Heart left ventricle (tissue), 16 donors: ENCODE data around the gene SMAD7. TPM values are rescaled to one million over a fixed set of nuclear protein-coding genes. Genes with fewer than 3 reads are reported as not detected.

Source experiments
- ATAC-seq, 4 donors: fragments of 200-7000 bp; cut with Tn5 transposase; one replicate each; pipeline ENCODE4 v1.9.1; 2020 to 2022; ENCODE audit warnings: moderate library complexity in 4 of 4, mild to moderate bottlenecking in 3 of 4, moderate number of reproducible peaks in 1 of 4
- DNase-seq, 5 donors: peaks; one replicate each; pipeline ENCODE4 v3.0.0-alpha.2; 2020
- H3K27ac ChIP-seq, 12 donors: fragments of 200-600 bp; sonication (generic) in 4 of 12; one replicate each; pipeline versions ENCODE4 v1.5.0 to v1.8.0; 2016 to 2022; ENCODE audit warnings: mild to moderate bottlenecking in 2 of 12
- H3K27me3 ChIP-seq, 9 donors: fragments of 200-600 bp; sonication (generic) in 2 of 9; one replicate each; pipeline versions ENCODE4 v1.5.1 to v1.8.0; 2016 to 2022; ENCODE audit warnings: mild to moderate bottlenecking in 3 of 9
- H3K36me3 ChIP-seq, 9 donors: fragments of 200-600 bp; sonication (generic) in 2 of 9; one replicate each; pipeline versions ENCODE4 v1.5.0 to v1.8.0; 2018 to 2022; ENCODE audit warnings: mild to moderate bottlenecking in 2 of 9
- H3K4me1 ChIP-seq, 12 donors: fragments of 200-600 bp; sonication (generic) in 4 of 12; one replicate each; pipeline versions ENCODE4 v1.5.0 to v1.8.0; 2016 to 2022; ENCODE audit warnings: mild to moderate bottlenecking in 3 of 12
- H3K4me3 ChIP-seq, 12 donors: fragments of 200-600 bp; sonication (generic) in 4 of 12; one replicate each; pipeline versions ENCODE4 v1.5.0 to v1.8.0; 2017 to 2022; ENCODE audit warnings: mild to moderate bottlenecking in 9 of 12, moderate library complexity in 4 of 12
- H3K9me3 ChIP-seq, 12 donors: fragments of 200-600 bp; sonication (generic) in 4 of 12; one replicate each; pipeline versions ENCODE4 v1.5.0 to v1.8.0; 2016 to 2022; ENCODE audit warnings: mild to moderate bottlenecking in 1 of 12
- POLR2A ChIP-seq, 2 donors: fragments of 450-650 bp; IDR thresholded peaks; one replicate each; pipeline ENCODE4 v1.6.1; 2017; ENCODE audit warnings: antibody characterized with exemption in 2 of 2, mild to moderate bottlenecking in 2 of 2, moderate library complexity in 2 of 2
- WGBS, 4 donors: extraction: QIAGEN DNeasy Blood & Tissue Kit in 2 of 4; methylation state at CpG; one replicate each; pipeline versions ENCODE4 v1.1.5 to v1.1.7; 2013 to 2018; 5-methylcytosine and 5-hydroxymethylcytosine counted together
- intact Hi-C, 10 donors: fragments of 100-400 bp; cut with DNase I; formaldehyde crosslinking; loops; one replicate each; pipeline versions ENCODE4 v1.11.1 to v1.14.2; 2022
- polyA plus RNA-seq, 2 donors: library from polyadenylated mRNA; stranded (reverse); fragments of 200-250 nt; gene quantifications; one replicate each; pipeline ENCODE4 v1.2.3, GENCODE V29; 2013
- total RNA-seq, 9 donors: library from RNA; depleted of rRNA in 2 of 9; stranded (reverse); fragments of >200 nt in 2 of 9; fragmentation: NEBNext Ultra II Directional in 3 of 9; extraction: Animal tissue kit (Norgen Biotek cat#: 25700) in 3 of 9; gene quantifications; one replicate each; pipeline versions ENCODE4 v1.1.0 to v1.2.4, GENCODE V29; 2016 to 2023
- TF ChIP-seq, protein P1 (sequence below), 12 donors: fragments of 200-600 bp; sonication (generic) in 4 of 12; IDR thresholded peaks; one replicate each; pipeline versions ENCODE4 v1.5.0 to v1.8.0; 2018 to 2022; ENCODE audit warnings: antibody characterized with exemption in 12 of 12, mild to moderate bottlenecking in 5 of 12
- donor health status: ischemic (EF 13 %, LVEDD 7.1; RV severe dilation, severe dysfunction).
- donor health status: healthy with polysubstance abuse.
- donor health status: DM: no; HTN: yes; CAD: no.
- donor health status: DM: no; HTN: no; CAD: no.
- donor health status: ischemic (EF 25% LVEDD 6.9; RV normal size, moderate dysfunction).
- donor health status: ischemic (EF 25% LVEDD 5.7; RV mildly dilated, moderate dysfunction).
- donor health status: healthy.
- donor health status: DM: yes; HTN: yes; CAD: no.
- donor health status: ischemic (EF 35%, LVEDD 5.7; RV mildly dilated, moderate dysfunction).
- donor health status: nonischemic (EF 11% LVEDD 7.7; RV severe dilation, severe dysfunction).
- donor health status: DM: yes; HTN: yes; CAD: no.
- donor health status: PGD.
- donor health status: ischemic (EF 29% LVEDD 5.4; RV normal size, mild dysfunction).
- donor health status: nonischemic (EF 23%, LVEDD 6.1; RV moderate dilation, normal function).

SMAD7 gene
- total and polyA plus RNA-seq, 11 donors = 9.1 to 32.0 (median 19.9) TPM

DNA sequence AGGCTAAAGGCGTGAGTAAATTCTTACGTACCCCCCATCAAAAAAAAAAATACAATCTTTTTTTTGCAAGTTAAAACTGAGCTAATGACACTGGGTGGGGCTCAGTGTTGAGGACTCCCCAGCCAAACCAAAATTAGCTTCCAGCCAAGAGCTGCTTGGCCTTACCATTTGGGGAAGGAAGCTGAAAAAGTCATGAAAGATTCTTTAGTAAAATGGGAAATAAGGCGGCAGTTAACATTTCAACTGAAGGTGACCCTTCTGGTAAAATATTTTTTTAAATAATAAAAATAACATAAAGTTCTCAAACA lies 16.4 kb downstream of the SMAD7 start:
- peak overlapping the region; percentile 17 to 96 (median 86) for H3K27ac ChIP-seq
- DNase-seq (peak in 1 of 5 donors; percentile 29), ATAC-seq (peak in 3 of 4 donors; percentile 7 to 42 (median 12))
- H3K27me3 ChIP-seq = no peaks in the 10 kb centered on the region
- no peak for TF ChIP-seq POLR2A (IDR thresholded peaks at IDR 0.05)
- TF ChIP-seq, protein P1, sequence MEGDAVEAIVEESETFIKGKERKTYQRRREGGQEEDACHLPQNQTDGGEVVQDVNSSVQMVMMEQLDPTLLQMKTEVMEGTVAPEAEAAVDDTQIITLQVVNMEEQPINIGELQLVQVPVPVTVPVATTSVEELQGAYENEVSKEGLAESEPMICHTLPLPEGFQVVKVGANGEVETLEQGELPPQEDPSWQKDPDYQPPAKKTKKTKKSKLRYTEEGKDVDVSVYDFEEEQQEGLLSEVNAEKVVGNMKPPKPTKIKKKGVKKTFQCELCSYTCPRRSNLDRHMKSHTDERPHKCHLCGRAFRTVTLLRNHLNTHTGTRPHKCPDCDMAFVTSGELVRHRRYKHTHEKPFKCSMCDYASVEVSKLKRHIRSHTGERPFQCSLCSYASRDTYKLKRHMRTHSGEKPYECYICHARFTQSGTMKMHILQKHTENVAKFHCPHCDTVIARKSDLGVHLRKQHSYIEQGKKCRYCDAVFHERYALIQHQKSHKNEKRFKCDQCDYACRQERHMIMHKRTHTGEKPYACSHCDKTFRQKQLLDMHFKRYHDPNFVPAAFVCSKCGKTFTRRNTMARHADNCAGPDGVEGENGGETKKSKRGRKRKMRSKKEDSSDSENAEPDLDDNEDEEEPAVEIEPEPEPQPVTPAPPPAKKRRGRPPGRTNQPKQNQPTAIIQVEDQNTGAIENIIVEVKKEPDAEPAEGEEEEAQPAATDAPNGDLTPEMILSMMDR (IDR thresholded peaks at IDR 0.05) = no peak
- peaks cover 37 to 98% (median 93%) of the 10 kb centered on the region in 12 donors for H3K4me1 ChIP-seq
- 19 to 44% (median 36%) methylated on average over 3 of the region's 3 CpGs for WGBS, 4 donors
- intact Hi-C loops = loop anchor here in 3 of 10 donors (2.0 to 10.0 kb wide), 2 partner anchors 14 to 90 kb away; no protein-coding TSS in a partner anchor
- peaks cover 0 to 13% (median 3%) of the 10 kb centered on the region in 9 donors for H3K36me3 ChIP-seq
- H3K9me3 ChIP-seq = no peaks in the 10 kb centered on the region
- peak overlapping the region in 9 of 12 donors; percentile 11 to 48 (median 38) for H3K4me3 ChIP-seq

DNA sequence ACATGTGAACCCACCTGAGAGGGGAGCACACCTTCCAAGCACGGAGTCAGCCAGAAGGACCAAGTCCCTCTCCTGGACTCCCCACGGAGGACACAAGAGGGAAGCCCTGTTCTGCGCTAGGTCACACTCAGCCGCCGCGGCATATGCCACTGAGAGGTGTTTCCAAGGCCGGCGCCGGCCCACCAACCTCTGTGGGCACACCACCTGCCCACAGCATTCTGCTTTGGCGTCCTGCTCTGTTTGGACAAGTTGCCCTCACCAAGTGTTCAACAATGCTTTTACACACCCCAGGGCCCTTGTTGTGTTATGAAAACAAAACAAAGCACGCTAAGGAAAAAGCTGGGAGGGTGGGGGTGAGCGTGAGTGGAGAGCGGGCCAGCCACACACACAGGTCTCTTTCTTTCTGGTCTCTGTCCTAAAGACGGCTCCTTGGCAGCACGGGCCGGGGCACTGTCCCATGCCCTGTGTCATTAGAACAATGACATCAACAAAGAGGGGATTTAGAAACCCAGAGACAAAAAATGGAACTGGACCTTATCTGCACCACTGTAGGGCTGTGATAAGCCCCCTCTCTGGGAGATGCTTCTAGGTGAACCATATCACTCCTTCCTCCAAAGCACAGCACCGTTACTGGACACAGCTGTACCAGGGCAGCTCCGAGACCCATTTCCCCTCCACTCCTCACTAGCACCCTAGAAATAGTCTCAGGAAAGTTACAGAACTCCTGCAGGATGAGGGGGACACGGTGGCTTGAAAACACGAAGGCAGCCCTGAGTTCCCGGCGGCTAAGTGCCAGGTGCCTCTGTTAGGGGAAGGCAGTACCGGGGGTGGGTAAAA lies 17.0 kb downstream of the SMAD7 start:
- peak overlapping the region in 9 of 12 donors; percentile 1 to 48 (median 38) for H3K4me3 ChIP-seq
- 36 to 54% (median 45%) methylated on average over 16 to 23 of the region's 23 CpGs for WGBS, 4 donors
- peak in 2 of 4 donors; percentile 4 to 19 for ATAC-seq

DNA sequence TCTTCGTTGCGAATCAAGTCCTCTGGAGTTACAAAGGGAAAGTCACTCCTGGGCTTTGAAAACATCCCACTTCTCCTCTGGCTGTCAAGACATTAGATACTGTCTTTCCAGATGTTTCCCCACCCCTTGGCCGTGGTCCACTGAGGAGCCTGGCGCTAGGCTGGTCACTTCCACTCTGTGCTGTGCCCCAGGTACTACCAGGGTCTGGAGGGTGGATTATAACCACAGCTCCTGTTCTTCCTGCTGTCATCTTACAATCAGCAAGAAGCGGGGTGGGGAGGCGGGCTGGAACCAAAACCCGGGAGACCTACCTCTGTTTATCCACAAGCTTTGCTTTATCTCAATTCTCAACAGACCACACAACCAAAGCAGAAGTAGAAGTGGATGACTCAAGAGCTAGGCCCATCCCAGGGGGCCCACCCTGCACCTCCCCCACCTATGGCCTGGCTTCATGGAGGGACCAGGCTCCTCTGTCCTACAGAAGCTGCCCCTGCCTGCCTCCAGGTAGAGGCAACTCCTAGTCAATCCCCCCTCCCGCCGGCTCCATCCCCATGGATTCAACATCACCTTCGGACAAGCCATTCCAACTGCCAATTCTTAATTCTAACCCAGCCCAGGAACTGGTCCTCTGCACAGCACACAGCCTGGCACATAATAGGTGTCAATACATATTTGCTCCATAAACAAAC lies 17.8 kb downstream of the SMAD7 start:
- ATAC-seq = no peak
- intact Hi-C loops = loop anchor here in 1 of 10 donors (10.0 kb wide), 1 partner anchor 88 kb away; no protein-coding TSS in a partner anchor
- peak overlapping the region; percentile 17 to 96 (median 86) for H3K27ac ChIP-seq
- no peaks in the 10 kb centered on the region for H3K27me3 ChIP-seq
- H3K4me3 ChIP-seq = peak overlapping the region in 5 of 12 donors; percentile 7 to 42 (median 26)
- H3K4me1 ChIP-seq = peaks cover 32 to 98% (median 95%) of the 10 kb centered on the region in 12 donors
- WGBS, 4 donors = 51 to 60% (median 55%) methylated on average over 10 of the region's 10 CpGs
- TF ChIP-seq, protein P1 (IDR thresholded peaks at IDR 0.05) = no peak
- no peak for TF ChIP-seq POLR2A (IDR thresholded peaks at IDR 0.05)
- no peaks in the 10 kb centered on the region for H3K9me3 ChIP-seq
- peak in 1 of 5 donors; percentile 61 for DNase-seq
- peaks cover 0 to 12% (median 3%) of the 10 kb centered on the region in 9 donors for H3K36me3 ChIP-seq

More for the DNA sequence above, 17.0 kb downstream of the SMAD7 start:
- no peaks in the 10 kb centered on the region for H3K9me3 ChIP-seq
- H3K4me1 ChIP-seq = peaks cover 37 to 99% (median 95%) of the 10 kb centered on the region in 12 donors
- H3K27ac ChIP-seq = peak overlapping the region; percentile 17 to 96 (median 86)
- peaks cover 0 to 13% (median 3%) of the 10 kb centered on the region in 9 donors for H3K36me3 ChIP-seq
- TF ChIP-seq, protein P1 (IDR thresholded peaks at IDR 0.05) = no peak
- no peak for TF ChIP-seq POLR2A (IDR thresholded peaks at IDR 0.05)
- H3K27me3 ChIP-seq = no peaks in the 10 kb centered on the region
- DNase-seq = no peak
- intact Hi-C loops = loop anchor here in 3 of 10 donors (2.0 to 10.0 kb wide), 2 partner anchors 15 to 89 kb away; no protein-coding TSS in a partner anchor
